ENCODE results near the gene OTOP1.
"Not testable (repeated sequence)": the region's sequence is repeated elsewhere in the genome, so short reads cannot be mapped to it uniquely, and the experiment has no call there.

Gene OTOP1

DNA sequence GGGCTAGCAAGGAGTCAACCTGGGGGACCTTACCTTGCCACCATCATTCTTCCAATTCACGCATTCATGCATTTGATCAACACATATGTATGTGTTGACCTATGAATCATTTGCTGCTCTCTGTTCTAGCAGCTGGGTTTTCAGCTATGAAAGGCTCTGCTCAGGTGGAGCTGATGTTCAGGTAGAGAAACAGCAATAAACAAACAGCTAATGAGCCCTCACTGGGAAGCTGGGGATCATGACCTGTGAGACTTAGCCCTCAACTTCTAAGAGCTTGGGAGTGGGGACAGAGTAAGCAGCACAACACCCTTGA lies 1.6 kb upstream of the OTOP1 start:
- TF ChIP-seq, protein P1, sequence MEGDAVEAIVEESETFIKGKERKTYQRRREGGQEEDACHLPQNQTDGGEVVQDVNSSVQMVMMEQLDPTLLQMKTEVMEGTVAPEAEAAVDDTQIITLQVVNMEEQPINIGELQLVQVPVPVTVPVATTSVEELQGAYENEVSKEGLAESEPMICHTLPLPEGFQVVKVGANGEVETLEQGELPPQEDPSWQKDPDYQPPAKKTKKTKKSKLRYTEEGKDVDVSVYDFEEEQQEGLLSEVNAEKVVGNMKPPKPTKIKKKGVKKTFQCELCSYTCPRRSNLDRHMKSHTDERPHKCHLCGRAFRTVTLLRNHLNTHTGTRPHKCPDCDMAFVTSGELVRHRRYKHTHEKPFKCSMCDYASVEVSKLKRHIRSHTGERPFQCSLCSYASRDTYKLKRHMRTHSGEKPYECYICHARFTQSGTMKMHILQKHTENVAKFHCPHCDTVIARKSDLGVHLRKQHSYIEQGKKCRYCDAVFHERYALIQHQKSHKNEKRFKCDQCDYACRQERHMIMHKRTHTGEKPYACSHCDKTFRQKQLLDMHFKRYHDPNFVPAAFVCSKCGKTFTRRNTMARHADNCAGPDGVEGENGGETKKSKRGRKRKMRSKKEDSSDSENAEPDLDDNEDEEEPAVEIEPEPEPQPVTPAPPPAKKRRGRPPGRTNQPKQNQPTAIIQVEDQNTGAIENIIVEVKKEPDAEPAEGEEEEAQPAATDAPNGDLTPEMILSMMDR (IDR thresholded peaks at IDR 0.05; ENCODE audit: low read depth, low read length, missing control alignments), result no peak
- H3K4me3 ChIP-seq (ENCODE audit: low read depth, low read length), result no peak overlapping the region
- DNase-seq (ENCODE audit: low read depth), result no peak

DNA sequence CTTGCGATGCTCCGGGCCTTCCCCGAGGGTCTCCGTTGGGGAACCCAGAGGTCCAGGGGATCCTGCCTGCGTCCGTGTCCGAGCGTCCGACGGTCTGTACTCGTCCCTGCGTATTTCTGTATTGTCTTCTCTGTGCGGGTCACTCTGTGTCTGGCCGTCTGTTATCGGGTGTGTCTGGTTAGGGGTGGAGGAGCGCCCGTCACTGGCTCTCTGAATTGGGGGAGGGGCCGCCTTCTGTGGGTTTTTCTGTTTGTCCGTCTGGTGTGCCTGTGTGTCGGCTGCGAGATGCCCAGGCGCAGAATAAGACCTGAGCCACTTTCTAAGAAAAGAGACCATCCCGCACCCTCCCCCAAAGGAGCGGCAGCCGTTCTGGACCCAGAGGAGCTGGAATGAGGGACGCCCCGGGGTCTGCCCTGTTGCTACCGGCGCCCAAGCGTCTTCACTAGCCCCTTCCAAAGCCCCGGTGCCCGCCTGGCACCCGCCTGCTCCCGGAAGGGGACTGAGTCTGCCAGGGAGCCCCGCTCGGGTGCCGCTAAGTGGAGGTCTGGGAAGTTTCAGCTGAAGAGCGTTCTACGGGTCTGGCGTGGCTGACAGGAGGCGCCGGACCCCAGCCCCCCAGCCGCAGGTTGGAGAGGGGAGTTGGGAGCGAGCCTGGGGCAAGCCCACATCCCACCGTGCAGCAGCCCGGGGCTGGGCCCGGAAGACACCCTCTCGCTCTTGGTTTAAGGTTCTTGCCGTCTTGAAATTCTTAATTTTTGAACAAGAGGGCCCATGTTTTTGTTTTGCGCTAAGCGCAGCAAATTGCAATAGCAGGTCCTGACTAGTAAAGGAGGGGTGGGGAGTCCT lies 1.0 kb upstream of the OTOP1 start:
- TF ChIP-seq, protein P1 (IDR thresholded peaks at IDR 0.05; ENCODE audit: low read depth, low read length, missing control alignments), result no peak
- H3K4me3 ChIP-seq (ENCODE audit: low read depth, low read length), result no peak overlapping the region
- no peak for DNase-seq (ENCODE audit: low read depth)

GRCh38 chr4:4225915-4226605 lies 669 bp downstream of the OTOP1 start:
- H3K4me3 ChIP-seq (ENCODE audit: low read depth, low read length), result no peak overlapping the region
- TF ChIP-seq, protein P1 (IDR thresholded peaks at IDR 0.05; ENCODE audit: low read depth, low read length, missing control alignments), result no peak
- DNase-seq (ENCODE audit: low read depth), result no peak

DNA sequence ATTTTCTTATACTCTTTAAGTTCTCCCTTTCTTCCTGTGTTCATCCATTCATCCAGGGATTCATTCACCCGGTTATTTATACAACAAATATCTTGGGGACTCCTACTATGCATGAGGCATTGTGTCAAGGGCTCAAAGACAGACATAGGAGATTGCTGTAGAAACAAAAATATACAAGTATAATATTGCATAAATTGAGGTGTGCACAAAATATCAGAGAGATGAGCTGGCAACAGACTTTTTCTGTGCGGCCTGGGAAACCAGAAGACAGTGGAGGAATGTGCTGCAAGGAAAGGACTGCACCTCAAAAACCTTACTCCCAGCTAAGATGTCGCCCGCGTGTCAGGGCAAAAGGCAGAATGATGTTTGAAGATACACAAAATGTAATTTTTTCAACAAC lies 9.6 kb downstream of the OTOP1 start:
- TF ChIP-seq, protein P1 (IDR thresholded peaks at IDR 0.05; ENCODE audit: low read depth, low read length, missing control alignments), result no peak
- H3K4me3 ChIP-seq (ENCODE audit: low read depth, low read length), result no peak overlapping the region
- DNase-seq (ENCODE audit: low read depth), result no peak

GRCh38 chr4:4216648-4217047 lies 10.1 kb downstream of the OTOP1 start:
- TF ChIP-seq, protein P1 (IDR thresholded peaks at IDR 0.05; ENCODE audit: low read depth, low read length, missing control alignments), result no peak
- no peak for DNase-seq (ENCODE audit: low read depth)
- no peak overlapping the region for H3K4me3 ChIP-seq (ENCODE audit: low read depth, low read length)

DNA sequence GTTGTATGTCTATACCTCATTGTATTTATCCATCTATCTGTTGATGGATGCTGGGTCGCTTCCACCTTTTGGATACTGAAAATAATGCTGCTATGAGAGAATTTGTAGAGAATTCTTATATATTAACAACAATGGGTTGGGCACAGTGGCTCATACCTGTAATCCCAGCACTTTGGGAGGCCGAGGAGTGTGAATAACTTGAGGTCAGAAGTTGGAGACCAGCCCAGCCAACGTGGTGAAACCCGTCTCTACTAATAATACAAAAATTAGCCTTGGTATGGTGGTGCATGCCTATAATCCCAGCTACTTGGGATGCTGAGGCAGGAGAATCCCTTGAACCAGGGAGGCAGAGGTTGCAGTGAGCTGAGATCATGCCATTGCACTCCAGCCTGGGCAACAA lies 13.1 kb downstream of the OTOP1 start:
- not testable (repeated sequence) for H3K4me3 ChIP-seq (ENCODE audit: low read depth, low read length); DNase-seq (ENCODE audit: low read depth)

- no peak for DNase-seq (ENCODE audit: low read depth)
- TF ChIP-seq, protein P1 (IDR thresholded peaks at IDR 0.05; ENCODE audit: low read depth, low read length, missing control alignments), result no peak
- no peak overlapping the region for H3K4me3 ChIP-seq (ENCODE audit: low read depth, low read length)
Measured at GRCh38 chr4:4206204-4206603, 20.5 kb downstream of the OTOP1 start.

All from GM12864 (cell line).